PC-9 (cell line): ENCODE data around the gene PHOSPHO2. TPM values are rescaled to one million over a fixed set of nuclear protein-coding genes. Genes with fewer than 3 reads are reported as not detected.
"Not testable (repeated sequence)": the region's sequence is repeated elsewhere in the genome, so short reads cannot be mapped to it uniquely, and the experiment has no call there.

Experiments
- BruUV-seq: library from RNA; stranded (reverse); fragments of 400-500 nt; replicated peaks from 2 replicates; lab custom pipeline; 2021; lab: Mats Ljungman, UMichigan
- CTCF ChIA-PET: fragments of 300-600 bp; sonication (Branson Sonifier 250); formaldehyde crosslinking; loops from one replicate; lab custom pipeline; 2022; ENCODE audit warnings: antibody characterized with exemption; lab: Charles Lee
- POLR2A ChIA-PET: fragments of 300-600 bp; sonication (Branson Sonifier 250); formaldehyde crosslinking; loops from one replicate; lab custom pipeline; 2022; ENCODE audit warnings: antibody characterized with exemption; ENCODE audit not compliant: unreplicated experiment; lab: Charles Lee
- DNase-seq, 2 experiments: peaks; one replicate each; pipeline versions ENCODE4 v3.0.0 to v3.0.0-alpha.2; 2015 to 2022; ENCODE audit warnings: mixed read lengths in 1 of 2
- H2AFZ ChIP-seq: fragments of 200-600 bp; sonication (generic); 2 replicates; pipeline ENCODE4 v1.8.1; 2017; ENCODE audit warnings: antibody characterized with exemption
- H3F3A ChIP-seq: fragments of 200-600 bp; sonication (generic); 2 replicates; pipeline ENCODE4 v1.8.1; 2017; ENCODE audit warnings: antibody characterized with exemption, mild to moderate bottlenecking, low read depth; ENCODE audit not compliant: insufficient read depth
- H3K27ac ChIP-seq: fragments of 200-600 bp; sonication (generic); 2 replicates; pipeline ENCODE4 v1.6.1; 2016; ENCODE audit warnings: mixed run types
- H3K27me3 ChIP-seq: fragments of 200-600 bp; sonication (generic); 2 replicates; pipeline ENCODE4 v1.6.1; 2016; ENCODE audit warnings: low read depth, mixed run types; ENCODE audit not compliant: insufficient read depth
- H3K36me3 ChIP-seq: fragments of 200-600 bp; sonication (generic); 2 replicates; pipeline ENCODE4 v1.6.1; 2016; ENCODE audit warnings: low read depth, mixed run types
- H3K4me1 ChIP-seq: fragments of 200-600 bp; sonication (generic); replicated peaks from 2 replicates; pipeline ENCODE4 v1.6.1; 2016; ENCODE audit warnings: mixed run types; ENCODE audit not compliant: insufficient read depth
- H3K4me2 ChIP-seq: fragments of 200-600 bp; sonication (generic); 2 replicates; pipeline ENCODE4 v1.6.1; 2017; ENCODE audit warnings: mixed run types
- H3K4me3 ChIP-seq: fragments of 200-600 bp; sonication (generic); 2 replicates; pipeline ENCODE4 v1.6.1; 2016; ENCODE audit warnings: mixed run types
- H3K79me2 ChIP-seq: fragments of 200-600 bp; sonication (generic); 2 replicates; pipeline ENCODE4 v1.6.1; 2017; ENCODE audit warnings: low read depth, mixed run types
- H3K9me2 ChIP-seq: fragments of 200-600 bp; sonication (generic); 2 replicates; pipeline ENCODE4 v1.8.1; 2017; ENCODE audit warnings: mild to moderate bottlenecking; ENCODE audit not compliant: insufficient read depth
- H3K9me3 ChIP-seq: fragments of 200-600 bp; sonication (generic); 2 replicates; pipeline ENCODE4 v1.8.1; 2016; ENCODE audit warnings: low read depth; ENCODE audit not compliant: insufficient read depth
- H4K20me1 ChIP-seq: fragments of 200-600 bp; sonication (generic); 2 replicates; pipeline ENCODE4 v1.8.1; 2017; ENCODE audit not compliant: insufficient read depth
- CTCF ChIP-seq: fragments of 200-600 bp; sonication (generic); conservative IDR thresholded peaks from 2 replicates; pipeline ENCODE4 v1.6.1; 2017; ENCODE audit warnings: mixed run types, antibody characterized with exemption, mild to moderate bottlenecking, moderate library complexity
- EZH2 ChIP-seq: fragments of 200-600 bp; sonication (generic); IDR thresholded peaks from 2 replicates; pipeline ENCODE4 v1.8.0; 2017; ENCODE audit warnings: antibody characterized with exemption, low read depth
- intact Hi-C: fragments of 100-400 bp; cut with micrococcal nuclease; formaldehyde crosslinking; loops from one replicate; pipeline ENCODE4 v1.10.0; 2022; ENCODE audit not compliant: unreplicated experiment
- total RNA-seq: library from RNA; stranded (reverse); gene quantifications from 2 replicates; pipeline ENCODE4 v1.2.3, GENCODE V29; 2021

Gene PHOSPHO2
- total RNA-seq, 1 experiment from 2014 or later, result 5.9 TPM

GRCh38 chr2:169683425-169684134, 10.7 kb upstream of the PHOSPHO2 start:
- no peaks in the 10 kb centered on the region for H3K27me3 ChIP-seq
- TF ChIP-seq CTCF (no peak), EZH2 (no peak)
- BruUV-seq, result no TSS peak
- H3K4me1 ChIP-seq, result no peaks in the 10 kb centered on the region
- H3K36me3 ChIP-seq, result no peaks in the 10 kb centered on the region
- no peaks in the 10 kb centered on the region for H3K9me3 ChIP-seq
- intact Hi-C loops, result no loop called here
- POLR2A ChIA-PET, result no interaction called here
- H4K20me1 ChIP-seq, result no peaks in the 10 kb centered on the region
- H3K27ac ChIP-seq, result no peak overlapping the region
- no peak overlapping the region for H2AFZ ChIP-seq
- H3F3A ChIP-seq, result no peaks in the 10 kb centered on the region
- no peaks in the 10 kb centered on the region for H3K9me2 ChIP-seq
- DNase-seq, result no peak
- H3K79me2 ChIP-seq, result no peaks in the 10 kb centered on the region
- no peak overlapping the region for H3K4me3 ChIP-seq
- no peak overlapping the region for H3K4me2 ChIP-seq
- CTCF ChIA-PET, result no interaction called here

- Histone ChIP-seq H3K4me2 (no peak overlapping the region), H3K27me3 (no peaks in the 10 kb centered on the region), H3K27ac (no peak overlapping the region), H4K20me1 (no peaks in the 10 kb centered on the region), H3K79me2 (no peaks in the 10 kb centered on the region), H3K36me3 (no peaks in the 10 kb centered on the region), H3K9me3 (no peaks in the 10 kb centered on the region), H3K4me3 (no peak overlapping the region), H3K4me1 (no peaks in the 10 kb centered on the region), H3F3A (no peaks in the 10 kb centered on the region), H3K9me2 (no peaks in the 10 kb centered on the region), H2AFZ (no peak overlapping the region)
- intact Hi-C loops, result no loop called here
- DNase-seq, result no peak
- ChIA-PET CTCF (no interaction called here), POLR2A (no interaction called here)
- BruUV-seq, result no TSS peak
- TF ChIP-seq EZH2, result no peak
- no peak for TF ChIP-seq CTCF
These were observed 10.1 kb upstream of the PHOSPHO2 start for GRCh38 chr2:169684135-169684565.

- H3K9me2 ChIP-seq, H3K4me3 ChIP-seq, H3K27me3 ChIP-seq, H4K20me1 ChIP-seq, H3K36me3 ChIP-seq, H3K4me1 ChIP-seq, H3F3A ChIP-seq, H3K4me2 ChIP-seq, intact Hi-C loops, H3K79me2 ChIP-seq, BruUV-seq, CTCF ChIA-PET, POLR2A ChIA-PET, H2AFZ ChIP-seq, H3K27ac ChIP-seq, H3K9me3 ChIP-seq, DNase-seq: not testable (repeated sequence)
These were observed 9.6 kb upstream of the PHOSPHO2 start for GRCh38 chr2:169684712-169685111.

- DNase-seq, H3K4me1 ChIP-seq, BruUV-seq, H3K36me3 ChIP-seq, H3K9me3 ChIP-seq, H3K9me2 ChIP-seq, H4K20me1 ChIP-seq, H3K4me3 ChIP-seq, H3K4me2 ChIP-seq, intact Hi-C loops, H3F3A ChIP-seq, H3K79me2 ChIP-seq, H3K27me3 ChIP-seq, H2AFZ ChIP-seq, POLR2A ChIA-PET, H3K27ac ChIP-seq, CTCF ChIA-PET: not testable (repeated sequence)
These were observed 7.4 kb upstream of the PHOSPHO2 start for GRCh38 chr2:169686825-169687224.

- H4K20me1 ChIP-seq, DNase-seq, intact Hi-C loops, H3K79me2 ChIP-seq, H2AFZ ChIP-seq, H3K36me3 ChIP-seq, H3F3A ChIP-seq, H3K4me3 ChIP-seq, H3K4me1 ChIP-seq, POLR2A ChIA-PET, H3K4me2 ChIP-seq, H3K9me3 ChIP-seq, H3K9me2 ChIP-seq, H3K27ac ChIP-seq, BruUV-seq, CTCF ChIA-PET, H3K27me3 ChIP-seq: not testable (repeated sequence)
These were observed 6.3 kb upstream of the PHOSPHO2 start for GRCh38 chr2:169687943-169688342.
